GM21528 (cell line): Measurements from ENCODE around the gene PDCL2.
"Not testable (repeated sequence)": the region's sequence is repeated elsewhere in the genome, so short reads cannot be mapped to it uniquely, and the experiment has no call there.

Experiments
- ATAC-seq: cut with Tn5 transposase; IDR thresholded peaks from one replicate; pipeline ENCODE4 v1.9.1; 2021; ENCODE audit warnings: mild to moderate bottlenecking, moderate library complexity; ENCODE audit not compliant: unreplicated experiment, low FRiP score

Gene PDCL2, protein sequence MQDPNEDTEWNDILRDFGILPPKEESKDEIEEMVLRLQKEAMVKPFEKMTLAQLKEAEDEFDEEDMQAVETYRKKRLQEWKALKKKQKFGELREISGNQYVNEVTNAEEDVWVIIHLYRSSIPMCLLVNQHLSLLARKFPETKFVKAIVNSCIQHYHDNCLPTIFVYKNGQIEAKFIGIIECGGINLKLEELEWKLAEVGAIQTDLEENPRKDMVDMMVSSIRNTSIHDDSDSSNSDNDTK

DNA sequence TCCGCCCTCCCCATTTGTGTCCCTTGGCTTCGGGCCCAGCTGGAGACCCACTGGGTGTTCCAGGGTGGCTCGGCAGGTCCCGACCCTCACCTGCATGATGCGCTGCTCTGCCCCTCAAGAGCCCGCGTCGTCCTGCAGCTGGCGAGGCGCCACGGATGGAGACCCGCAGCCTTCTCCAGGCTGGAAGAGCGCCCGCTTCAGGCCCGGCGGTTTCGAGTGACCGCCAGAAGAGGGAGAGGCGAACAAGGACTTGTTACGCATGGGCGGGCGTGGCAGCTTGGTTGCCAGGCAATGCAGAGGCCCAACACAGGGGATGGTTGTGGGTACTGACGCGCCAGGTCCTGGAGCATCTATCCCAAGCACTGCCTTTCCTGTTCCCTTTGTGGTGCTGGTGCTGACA, at the start of gene PDCL2:
TSS of gene PDCL2 (minus strand) at position 232 of the 400 bp plus-strand sequence. CDS start at position 96, 136 bp downstream.
- no peak for ATAC-seq

DNA sequence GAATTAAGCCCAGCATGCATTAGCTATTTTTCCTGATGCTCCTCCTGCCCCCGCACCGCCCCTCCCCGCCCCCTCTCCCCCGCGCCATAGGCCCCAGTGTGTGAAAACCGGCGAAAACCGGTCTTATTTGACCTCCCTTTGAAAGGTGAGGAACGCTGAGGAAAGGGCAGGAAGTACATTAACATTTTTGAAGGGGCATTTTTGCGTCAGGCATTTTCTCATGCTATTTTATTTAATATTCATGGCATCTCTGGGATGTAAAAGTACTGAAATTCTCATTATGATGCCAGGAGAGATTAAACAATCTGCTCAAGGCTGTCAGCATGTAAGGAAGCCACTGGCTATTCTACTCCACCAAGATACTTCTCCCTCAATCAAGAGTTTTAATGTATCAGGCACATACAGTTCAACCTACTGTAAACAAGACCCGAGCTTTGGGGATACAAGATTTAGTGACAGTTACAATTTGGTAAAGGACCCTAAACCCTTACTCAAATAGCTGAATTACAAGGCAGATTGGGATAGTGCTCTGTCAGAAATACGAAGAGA, 45.3 kb upstream of the PDCL2 start:
- no peak for ATAC-seq

DNA sequence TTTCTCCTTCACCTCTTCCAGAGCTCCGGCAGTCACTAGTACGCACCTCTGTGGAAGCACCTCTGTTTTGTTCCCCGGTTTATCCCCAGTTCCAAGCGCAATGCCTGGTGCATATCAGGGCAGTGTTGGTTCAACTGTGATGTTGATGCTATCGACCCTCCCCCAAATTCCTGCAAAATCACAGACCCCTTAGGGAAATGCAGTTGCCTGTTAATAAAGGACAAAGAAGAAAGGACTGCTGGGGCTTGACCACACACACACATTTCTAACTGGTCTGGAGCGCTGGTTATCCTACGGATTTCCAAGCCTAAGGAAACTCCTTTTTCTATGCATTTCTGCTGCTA, 44.6 kb upstream of the PDCL2 start:
- ATAC-seq: no peak

DNA sequence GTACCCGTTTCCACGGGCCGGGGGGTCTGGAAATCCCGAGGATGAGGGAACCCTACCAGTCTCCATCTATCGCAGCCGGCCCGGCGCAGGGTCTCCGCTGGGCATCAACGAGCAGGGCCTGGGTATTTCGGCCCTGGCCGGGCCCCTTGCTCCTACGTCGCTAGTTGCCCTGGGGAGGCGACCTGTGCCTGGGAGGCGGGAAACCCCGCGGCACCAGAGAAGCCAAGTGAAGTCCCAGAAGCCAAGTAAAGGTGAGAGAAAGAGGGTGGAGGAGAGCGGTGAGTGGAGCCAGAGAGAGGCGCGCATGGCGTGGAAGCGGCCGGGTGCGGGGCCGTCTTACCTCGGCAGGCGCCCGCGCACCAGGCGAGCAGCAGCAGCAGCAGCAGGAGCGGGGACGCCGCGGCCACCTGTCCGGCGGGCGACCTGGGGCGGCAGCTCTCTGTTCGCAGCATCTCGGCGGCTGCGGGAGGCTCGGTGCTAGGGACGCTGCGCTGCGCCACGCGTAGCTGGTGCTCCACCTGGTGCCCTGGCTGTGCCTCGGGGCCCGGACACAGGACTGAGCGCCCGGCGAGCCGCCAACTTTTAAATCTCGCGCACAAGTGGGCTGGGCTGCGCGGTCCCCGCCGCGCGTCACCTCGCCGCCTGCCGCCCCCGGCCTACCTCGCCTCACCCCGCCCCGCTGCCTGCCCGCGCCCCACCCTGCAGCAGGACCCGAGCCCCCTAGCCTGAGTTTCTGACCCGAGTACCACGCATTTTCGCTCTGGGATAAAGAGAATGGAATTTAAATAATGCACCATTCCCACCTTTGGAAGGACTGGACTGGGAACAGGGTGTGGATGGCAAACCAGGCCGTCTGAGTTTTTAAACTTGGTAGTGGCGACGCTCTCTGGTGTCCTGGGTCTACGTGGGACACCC, 44.0 kb upstream of the PDCL2 start, which contains the start of gene NMU:
TSS of gene NMU (minus strand) at position 558 of the 915 bp plus-strand sequence. CDS start at position 452, 106 bp downstream.
- peak; percentile 91 for ATAC-seq

DNA sequence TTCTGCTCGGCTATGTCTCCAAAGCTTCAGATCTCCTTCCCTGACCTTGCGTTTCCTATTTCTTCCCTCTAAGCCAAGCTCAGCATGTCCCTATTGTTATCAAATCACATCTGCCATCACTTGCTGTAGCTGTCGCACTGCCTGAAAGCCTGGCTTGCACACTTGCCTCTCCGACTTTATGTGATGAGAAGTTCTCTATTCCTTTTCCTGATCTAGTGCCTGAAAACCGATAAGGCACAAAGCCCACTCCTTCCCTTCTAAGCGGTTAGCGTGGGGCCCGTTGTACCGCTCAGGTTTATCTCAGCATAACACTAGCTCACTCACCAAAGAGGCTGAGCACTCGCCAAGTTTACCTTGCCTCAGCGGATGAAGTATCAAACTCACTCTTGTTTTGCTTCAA, 43.2 kb upstream of the PDCL2 start:
- ATAC-seq: no peak

DNA sequence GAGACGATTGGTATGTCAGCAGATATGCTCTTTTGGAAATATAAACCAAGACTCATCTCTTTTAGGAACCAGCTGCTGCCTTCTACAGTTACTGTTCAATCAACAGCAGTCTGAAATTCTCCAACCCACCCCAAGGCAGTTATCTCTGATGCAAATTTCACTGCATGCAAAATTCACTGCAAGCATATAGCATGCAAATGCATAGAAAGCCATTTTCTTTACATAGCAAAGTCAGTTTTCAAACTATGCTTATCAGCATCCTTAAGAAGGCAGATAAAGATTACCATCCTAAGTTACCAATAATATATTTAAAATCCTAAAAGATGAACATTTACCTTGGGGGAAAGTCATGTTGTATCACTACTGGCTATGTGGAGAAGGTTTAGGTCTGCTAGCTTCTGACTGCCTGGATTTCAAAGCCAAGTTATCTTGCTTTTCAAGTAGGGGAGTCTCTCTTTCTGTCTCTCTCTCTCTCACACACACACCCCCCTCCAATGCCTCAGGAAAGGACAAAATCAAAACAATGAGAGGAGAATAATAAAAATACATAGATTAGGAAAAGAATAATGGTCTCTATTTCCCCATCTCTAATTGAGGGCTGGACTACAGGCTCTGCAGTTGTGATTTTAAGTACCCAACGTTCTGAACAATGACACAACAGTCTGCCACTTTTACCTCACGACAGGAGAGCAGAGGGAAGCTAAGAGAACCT, 42.5 kb upstream of the PDCL2 start:
- no peak for ATAC-seq

DNA sequence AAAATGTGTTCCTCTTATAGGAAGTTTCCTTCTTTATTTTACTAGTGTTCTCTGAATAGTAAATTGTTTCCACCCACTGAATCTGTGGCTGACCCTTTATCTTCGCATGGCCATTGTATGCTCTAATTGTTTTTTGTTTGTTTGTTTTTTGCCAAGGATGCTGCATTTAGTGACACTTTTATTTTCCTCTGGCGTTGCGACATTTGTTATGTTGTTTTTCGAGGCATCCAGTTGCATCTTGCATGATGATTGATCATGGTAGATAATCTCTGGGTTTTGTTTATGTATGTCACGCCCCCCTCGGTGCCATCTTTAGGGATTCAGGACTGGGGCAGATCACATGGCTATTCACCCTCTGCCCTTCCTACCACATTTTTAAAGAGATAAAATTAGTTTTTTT, 41.9 kb upstream of the PDCL2 start:
- ATAC-seq: no peak

DNA sequence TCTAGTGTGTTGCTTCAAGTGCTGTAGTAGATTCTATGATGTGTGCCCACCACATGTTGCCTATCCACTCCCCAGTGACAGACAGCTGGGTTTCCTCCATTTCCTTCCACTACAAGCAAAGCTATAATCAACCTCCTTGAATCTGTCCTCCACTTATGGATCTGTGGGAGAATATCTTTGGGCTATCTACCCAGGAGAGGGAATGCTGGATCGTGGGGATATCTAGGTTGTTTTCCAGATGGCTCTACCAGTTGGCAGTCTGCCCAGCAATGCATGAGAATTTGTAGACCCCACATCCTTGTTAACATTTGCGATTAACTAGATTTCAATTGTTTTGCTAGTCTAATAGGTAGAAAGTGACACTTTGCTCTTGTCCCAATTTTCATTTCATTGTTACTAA, 33.8 kb upstream of the PDCL2 start:
- no peak for ATAC-seq

DNA sequence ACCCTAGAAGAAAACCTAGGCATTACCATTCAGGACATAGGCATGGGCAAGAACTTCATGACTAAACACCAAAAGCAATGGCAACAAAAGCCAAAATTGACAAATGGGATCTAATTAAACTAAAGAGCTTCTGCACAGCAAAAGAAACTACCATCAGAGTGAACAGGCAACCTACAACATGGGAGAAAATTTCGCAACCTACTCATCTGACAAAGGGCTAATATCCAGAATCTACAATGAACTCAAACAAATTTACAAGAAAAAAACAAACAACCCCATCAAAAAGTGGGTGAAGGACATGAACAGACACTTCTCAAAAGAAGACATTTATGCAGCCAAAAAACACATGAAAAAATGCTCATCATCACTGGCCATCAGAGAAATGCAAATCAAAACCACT, 32.0 kb upstream of the PDCL2 start:
- ATAC-seq: not testable (repeated sequence)

DNA sequence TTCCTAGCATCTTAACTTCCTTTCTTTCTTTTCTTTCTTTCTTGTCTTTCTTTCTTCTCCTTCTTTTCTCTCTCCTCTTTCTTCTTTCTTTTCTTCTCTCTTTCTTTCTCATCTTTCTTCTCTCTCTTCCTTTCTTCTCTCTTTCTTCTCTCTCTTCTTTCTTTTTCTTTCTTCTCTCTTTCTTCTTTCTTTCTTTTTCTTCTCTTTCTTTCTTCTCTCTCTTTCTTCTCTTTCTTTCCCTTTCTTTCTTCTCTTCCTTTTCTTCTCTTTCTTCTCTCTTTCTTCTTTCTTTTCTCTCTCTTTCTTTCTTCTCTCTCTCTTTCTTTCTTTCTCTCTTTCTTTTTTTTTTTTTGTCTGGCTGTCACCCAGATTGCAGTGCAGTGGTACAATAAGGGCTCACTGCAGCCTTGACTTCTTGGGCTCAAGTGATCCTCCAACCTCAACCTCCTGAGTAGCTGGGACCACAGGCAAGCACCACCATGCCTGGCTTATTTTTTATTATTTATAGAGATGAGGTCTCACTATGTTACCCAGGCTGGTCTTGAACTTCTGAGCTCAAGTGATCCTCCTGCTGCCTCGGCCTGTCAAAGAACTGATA, 26.6 kb upstream of the PDCL2 start:
- ATAC-seq: no peak

DNA sequence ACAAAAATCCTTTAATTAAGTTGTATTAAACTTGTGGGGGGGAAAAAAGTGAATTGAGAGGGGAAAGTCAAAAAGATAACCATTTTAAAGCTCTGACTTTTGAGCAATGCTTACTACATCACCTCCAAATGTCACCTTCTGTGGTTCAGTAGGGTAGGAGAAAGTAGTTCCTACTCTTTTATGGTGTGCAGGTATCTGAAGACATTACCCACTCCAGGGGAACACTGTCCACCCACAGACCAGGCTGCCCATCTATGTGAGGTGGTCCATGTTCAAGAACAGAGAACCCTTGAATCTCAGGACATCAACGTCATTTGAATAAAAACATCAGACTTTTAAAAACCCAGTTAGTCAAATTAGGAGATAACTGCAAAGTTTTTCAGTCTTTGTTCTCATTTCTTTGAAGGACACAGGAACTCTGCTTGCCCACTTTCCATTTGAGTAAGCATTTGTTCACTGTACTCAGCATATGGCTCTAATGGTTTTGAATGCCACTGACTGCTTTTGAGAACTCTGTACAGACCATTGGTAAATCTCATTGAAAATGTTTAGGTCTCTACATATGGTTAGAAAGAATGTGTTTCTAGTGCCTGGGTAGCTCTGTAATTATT, 25.6 kb upstream of the PDCL2 start:
- peak; percentile 99 for ATAC-seq

DNA sequence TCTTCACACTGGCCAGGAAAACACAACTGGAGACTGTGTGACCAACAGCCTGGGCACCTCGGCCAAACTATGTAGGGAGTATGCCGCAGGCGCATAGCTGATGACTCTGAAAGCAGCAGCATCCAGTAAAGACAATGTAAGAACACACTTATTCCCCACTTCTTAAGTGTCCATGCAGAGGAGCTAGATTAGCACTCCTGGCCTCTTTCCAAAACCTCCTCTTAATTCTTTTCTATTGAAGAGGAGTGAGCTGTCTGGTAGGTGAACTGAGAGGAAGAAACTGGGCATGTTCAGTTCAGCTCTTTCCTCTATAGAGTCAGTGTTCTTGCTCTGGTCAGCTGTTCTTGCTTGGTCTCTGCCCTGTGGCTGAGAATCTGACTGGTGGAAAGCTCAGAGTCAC, 23.0 kb upstream of the PDCL2 start:
- no peak for ATAC-seq

DNA sequence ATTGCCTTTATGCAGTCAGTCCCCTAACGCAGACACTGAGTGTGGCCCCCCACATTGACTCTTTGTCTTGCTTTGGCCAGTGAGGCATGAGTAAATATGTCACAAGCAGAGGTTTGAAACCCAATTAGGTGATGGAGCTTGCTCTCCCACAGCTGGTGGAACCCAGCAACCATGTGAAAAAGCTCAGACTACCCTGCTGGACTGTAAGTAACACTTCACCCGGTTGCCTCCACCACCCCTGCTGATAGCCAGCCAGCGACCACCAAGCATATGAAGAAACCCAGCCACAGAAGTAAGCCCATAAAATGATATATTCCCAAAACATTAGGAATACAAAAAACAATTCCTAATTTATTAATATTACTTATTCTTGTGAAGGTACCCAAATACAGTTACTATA, 21.6 kb upstream of the PDCL2 start:
- no peak for ATAC-seq

DNA sequence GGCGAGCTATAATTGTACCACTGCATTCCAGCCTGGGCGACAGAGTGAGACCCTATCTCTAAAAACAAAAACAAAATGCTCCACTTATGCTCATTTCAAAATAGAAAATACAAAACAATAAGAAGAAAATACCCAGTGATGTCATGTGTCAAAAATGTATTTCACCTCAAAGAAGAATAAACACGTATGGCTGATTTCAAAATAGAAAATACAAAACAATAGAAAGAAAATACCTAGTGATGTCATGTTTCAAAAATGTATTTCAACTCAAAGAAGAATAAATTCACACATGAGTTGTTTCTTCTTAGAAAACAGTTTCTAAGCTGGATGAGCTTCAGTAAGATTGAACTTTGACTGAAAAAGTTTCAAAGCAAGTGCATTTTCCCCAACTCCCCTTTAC, 20.3 kb upstream of the PDCL2 start:
- ATAC-seq: no peak

DNA sequence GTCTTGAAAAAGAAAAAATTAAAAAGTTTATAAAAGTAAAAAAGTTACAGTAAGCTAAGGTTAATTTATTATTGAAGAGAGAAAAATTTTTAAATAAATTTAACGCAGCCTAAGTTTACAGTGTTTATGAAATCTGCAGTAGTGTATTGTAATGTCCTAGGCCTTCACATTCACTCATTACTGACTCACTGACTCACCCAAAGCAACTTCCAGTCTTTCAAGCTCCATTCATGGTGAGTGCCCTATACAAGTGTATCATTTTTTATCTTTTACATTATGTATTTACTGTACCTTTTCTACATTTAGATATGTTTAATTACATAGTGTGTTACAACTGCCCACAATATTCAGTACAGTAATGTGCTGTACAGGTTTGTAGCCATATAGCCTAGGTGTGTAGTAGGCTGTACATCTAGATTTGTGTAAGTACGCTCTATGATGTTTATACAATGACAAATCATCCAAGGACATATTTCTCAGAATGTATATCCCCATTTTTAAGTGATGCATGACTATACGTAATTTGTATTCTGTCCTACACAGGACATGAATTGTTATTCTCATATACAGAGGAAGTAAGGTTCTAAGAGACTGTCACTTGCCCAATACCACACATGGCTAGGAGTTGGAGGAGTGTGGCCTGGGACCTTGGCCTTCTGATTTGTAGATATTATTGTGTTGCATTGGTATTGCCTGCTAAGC, 19.5 kb upstream of the PDCL2 start:
- no peak for ATAC-seq

DNA sequence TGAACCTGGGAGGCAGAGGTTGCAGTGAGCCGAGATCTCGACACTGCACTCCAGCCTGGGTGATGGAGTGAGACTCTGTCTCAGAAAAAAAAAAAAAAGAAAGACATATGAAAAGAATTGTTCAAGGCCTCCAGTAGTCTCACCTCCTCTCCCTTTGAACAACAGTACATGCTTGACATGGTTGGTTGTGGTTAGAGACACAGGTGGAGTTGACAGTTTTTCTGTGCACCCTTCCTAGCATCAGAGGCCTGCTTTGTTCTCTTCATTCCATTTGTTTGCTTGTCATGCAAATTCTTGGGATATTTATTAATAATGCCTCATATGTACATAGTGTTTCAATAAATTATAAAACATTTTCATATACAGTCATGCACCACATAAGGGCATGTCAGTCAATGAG, 18.3 kb upstream of the PDCL2 start:
- no peak for ATAC-seq

DNA sequence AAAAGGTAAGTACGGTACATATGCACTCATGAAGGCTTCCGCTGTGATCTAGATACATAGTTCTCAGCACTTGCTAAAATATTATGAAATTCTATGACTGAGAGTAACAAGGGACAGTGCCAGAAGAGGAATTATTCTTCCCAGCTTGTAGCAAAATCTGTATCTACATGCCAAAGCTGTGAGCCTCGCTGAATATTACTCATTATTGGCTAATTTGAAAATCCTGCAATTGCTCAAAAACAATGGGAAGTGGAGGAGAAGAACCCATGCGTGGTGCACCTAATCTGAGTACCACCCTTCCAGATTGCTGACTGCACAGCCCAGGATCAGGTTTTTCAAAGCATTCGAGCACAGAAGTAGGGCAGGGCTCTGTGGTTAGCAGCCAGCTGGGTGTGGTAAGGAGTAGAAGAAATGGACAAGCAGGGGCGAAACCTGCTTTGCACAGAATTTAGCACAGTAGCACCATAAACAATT, 17.4 kb upstream of the PDCL2 start:
- ATAC-seq: no peak

DNA sequence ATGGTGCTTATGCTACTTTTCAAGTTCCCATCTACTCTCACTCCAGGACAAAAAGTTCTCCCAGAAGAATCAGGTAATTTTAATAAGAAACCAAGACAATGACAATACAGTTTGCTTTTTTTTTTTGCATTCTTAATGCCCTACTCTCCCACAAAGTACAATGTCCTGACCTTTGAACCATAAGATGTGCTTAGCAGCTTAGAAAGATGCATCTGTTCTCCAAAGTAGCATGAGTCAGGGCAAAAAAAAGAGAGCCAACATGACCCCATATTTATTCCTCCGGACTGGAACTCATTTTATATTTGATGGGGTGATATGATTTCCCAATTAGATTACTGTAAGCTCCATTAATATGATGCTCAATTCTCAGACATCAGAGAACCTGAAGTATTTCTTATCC, 16.5 kb upstream of the PDCL2 start:
- no peak for ATAC-seq

DNA sequence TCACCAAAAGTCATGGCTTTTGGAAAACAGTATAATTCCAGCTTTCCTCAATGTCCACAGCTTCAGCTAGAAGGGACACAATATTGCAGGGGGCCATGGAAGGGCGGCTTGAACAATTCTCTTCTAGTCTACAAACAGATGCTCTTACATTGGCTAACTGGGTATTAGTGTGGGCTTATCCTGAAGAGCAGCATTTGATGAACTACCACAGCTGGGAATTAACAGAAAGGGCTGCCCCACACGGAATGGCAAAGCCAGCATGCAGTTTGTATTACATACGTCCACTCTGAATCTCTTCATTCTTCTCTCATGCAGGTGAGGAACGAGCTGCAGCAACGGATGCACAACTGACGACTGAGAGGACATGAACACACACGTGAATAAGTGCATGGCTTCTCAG, 13.0 kb upstream of the PDCL2 start:
- no peak for ATAC-seq
